Frontal cortex (tissue), 4 donors: Measurements from ENCODE around the gene GFRA1. TPM values are rescaled to one million over a fixed set of nuclear protein-coding genes. Genes with fewer than 3 reads are reported as not detected.

Experiments
- DNase-seq, 2 donors: peaks; one replicate each; pipeline ENCODE4 v3.0.0; 2012; ENCODE audit warnings: low spot score in 2 of 2
- FAIRE-seq: peaks from 2 replicates; lab custom pipeline; 2012; peaks lifted over from hg19 to GRCh38; lab: Jason Lieb, UNC
- total RNA-seq: library from RNA; depleted of rRNA; stranded (reverse); fragments of >200 nt; gene quantifications from one replicate; pipeline ENCODE4 v1.2.3, GENCODE V29; 2014
- donor health status: control.
- donor health status: control.
- donor health status: control.

The GFRA1 gene, protein sequence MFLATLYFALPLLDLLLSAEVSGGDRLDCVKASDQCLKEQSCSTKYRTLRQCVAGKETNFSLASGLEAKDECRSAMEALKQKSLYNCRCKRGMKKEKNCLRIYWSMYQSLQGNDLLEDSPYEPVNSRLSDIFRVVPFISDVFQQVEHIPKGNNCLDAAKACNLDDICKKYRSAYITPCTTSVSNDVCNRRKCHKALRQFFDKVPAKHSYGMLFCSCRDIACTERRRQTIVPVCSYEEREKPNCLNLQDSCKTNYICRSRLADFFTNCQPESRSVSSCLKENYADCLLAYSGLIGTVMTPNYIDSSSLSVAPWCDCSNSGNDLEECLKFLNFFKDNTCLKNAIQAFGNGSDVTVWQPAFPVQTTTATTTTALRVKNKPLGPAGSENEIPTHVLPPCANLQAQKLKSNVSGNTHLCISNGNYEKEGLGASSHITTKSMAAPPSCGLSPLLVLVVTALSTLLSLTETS
- total RNA-seq = 8.2 TPM

DNA sequence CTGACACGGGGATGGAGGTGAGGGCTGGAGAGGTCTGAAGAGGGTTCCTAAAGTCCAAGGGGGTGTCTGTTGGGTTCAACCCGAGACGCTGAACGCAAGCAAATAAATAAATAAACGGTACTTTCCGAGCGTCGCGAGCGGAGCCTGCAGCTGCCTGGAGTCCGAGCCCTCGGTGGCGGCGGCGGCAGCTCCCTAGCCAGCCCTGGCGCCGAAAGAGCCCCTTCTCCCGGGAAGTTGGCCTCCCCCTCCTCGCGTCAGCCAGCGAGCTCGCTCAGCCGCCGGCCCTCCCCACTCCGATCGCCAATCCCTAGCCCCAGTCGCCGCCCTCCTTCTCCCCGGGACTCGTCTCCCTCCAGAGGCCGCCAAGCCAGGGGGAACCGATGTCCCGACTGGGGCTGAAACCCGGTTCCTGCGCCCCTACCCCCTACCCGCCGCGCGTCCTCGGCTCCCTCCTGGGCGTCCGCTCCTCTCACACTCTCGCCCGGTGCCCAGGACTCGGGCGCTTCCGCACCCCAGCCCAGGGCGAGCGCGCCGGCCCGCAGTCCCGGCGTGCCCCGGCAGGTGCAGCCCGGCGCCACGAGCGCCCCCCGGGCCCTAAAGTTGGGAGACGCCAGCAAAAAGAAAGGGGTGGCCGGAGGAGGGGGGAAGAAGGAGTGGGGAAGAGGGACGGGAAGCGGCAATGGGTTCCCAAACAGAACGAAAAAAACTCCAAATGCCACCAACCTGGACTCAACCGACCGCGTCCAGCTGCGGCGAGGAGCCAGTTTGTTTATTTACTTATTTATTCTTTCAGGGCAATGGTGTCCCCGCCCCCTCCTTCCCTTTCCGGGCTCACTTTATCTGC is at the start of gene GFRA1:
Gene GFRA1, minus strand, starts transcription at position 767 of the 844 bp plus-strand sequence. CDS start 1,177 bp downstream, outside the sequence.
- DNase-seq (peak; percentile 48 to 55), FAIRE-seq (no peak)

DNA sequence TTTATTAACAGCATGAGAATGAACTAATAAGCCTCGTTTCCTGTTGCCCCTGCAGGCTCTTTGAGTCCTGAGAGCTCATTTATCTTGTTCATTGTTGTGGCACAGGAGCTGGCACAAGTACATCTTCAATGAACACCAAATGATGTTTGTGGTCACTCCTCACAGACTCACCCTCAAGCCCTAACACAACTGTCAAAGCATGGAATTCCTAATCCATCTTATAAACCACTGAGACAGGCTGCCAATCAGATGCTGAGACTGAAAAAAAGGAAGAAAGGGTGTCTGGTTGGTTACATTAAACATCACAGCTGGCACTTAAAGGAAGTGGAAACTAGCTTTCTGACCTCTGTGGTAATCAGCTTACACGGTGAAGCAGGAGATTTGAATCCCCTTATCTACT is 43.5 kb upstream of the GFRA1 start:
- DNase-seq (no peak), FAIRE-seq (no peak)

DNA sequence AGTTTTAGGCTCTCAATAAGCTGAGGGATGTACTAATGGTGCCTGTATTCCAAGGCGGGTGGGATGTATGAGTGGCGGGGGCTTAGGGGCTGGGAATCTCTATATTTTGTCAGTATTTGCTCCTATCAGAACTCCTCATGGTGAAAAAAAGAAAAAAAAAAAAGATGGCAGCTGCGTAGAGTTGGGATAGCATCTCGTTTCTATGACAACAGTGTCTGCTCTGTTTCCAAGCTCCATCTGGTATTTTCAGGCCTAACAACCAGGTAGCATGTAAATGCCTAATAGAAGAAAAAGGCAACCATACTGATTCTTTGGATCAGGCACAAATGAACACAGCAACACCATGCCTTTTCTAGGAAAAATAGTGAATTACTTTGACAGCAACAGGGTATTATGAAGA is 39.5 kb upstream of the GFRA1 start:
- no peak for DNase-seq

DNA sequence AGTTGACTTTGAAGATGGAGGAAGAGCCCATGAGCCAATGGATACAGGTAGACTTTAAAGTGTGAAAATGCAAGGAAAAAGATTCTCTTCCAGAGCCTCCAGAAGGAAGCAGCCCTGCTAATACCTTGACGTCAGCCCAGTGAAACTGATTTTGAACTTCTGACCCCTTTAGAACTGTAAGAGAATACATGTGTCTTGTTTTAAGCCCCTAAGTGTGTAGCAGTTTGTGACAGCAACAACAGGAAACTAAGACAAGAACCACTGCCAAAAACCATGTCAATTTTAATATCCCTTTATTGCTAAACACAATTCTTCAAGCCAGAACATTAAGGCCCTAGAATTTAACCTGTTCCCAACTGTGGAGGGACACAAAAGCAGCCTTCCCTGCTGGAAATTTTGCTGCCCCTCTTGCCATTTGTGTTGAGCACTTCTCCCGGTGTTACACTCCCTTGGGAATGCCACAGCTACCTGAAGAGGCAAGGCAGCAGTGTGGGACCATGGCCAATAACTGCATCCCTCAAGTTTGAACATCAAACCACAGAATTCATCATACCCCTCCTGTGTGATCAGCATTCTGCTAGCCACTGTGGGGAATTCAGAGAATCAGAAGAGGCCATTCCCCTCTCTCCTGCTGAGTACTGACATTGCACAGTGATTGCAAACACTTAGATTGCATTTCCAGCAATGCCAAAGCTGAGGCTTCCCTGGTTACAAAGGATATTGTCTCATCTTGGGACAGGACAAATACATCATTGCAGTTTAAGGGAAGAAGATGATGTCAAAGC is 38.9 kb upstream of the GFRA1 start:
- no peak for FAIRE-seq
- DNase-seq = no peak

More for the DNA sequence above, 39.5 kb upstream of the GFRA1 start:
- no peak for FAIRE-seq

DNA sequence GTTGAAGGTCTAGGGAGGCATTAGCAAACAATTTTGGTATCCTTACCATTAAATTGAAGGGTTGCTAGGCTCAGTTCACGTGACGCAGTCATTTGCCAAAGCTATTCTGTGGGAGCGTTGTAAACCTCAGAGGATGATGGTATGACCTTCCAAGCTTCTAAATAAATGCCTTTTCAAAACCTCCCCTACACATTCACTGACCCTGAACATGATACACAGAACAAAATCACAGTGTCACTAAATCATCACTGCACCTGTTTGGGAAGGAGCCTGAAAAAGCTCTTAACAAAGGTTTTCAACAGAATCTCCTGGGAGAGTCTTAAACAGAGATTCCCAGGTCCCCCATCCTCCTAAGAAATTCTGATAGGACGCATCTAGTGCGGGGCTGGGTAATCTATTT is 38.0 kb upstream of the GFRA1 start:
- FAIRE-seq (no peak), DNase-seq (no peak)

DNA sequence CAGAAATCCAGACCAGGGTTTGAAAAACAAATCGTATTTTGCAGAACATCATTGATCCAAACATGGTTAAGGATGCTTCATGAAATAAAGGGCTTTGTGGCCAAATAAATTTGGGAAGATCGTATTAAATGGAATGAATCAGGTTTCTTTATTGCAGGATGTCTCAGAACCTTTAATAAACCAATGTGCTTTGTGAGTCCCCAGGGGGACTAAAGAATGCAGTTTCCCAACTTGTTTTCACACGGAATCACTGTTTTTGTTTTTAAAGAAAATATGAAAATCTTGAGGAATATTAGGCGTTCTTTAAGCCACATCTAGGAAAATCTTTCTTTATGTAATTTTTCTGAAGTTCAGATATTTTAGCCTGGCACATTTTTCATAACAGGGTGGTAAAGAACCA is 34.4 kb upstream of the GFRA1 start:
- FAIRE-seq (no peak), DNase-seq (no peak)

DNA sequence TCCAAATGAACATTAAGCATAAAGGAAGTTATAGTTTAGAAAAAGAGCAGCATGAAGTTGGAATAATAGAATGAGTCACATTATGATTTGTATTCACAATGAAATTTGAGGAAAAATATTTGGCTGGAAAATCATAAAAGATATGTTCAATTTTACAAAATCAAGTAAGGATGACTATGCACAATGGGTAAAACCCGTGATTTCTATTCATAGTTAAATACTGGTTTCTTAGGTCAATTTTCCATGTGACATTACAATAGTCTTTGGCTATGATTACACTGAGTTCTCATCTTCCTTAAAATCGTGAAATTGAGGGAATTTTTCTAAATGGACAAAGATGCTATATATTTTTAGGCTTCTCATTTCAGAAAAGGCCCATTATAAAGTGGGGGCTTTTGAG is 33.8 kb upstream of the GFRA1 start:
- no peak for FAIRE-seq

DNA sequence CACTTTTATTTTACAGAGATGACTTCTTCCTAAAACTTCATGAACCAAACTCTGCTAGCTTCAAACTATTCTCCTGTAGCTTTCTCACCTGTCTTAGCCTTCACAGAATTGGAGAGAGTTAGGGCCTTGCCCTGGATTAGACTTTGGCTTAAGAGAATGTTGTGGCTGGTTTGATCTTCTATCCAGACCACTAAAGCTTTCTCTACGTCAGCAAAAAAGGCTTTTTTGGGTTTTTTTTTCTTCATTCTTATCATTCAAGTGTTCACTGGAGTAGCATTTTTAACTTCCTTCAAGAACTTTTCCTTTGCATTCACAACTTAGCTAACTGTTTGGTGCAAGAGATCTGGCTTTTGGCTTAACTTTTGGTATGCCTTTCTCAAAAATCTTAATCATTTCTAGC is 31.9 kb upstream of the GFRA1 start:
- DNase-seq (no peak), FAIRE-seq (no peak)

More for the DNA sequence above, 33.8 kb upstream of the GFRA1 start:
- DNase-seq = no peak

DNA sequence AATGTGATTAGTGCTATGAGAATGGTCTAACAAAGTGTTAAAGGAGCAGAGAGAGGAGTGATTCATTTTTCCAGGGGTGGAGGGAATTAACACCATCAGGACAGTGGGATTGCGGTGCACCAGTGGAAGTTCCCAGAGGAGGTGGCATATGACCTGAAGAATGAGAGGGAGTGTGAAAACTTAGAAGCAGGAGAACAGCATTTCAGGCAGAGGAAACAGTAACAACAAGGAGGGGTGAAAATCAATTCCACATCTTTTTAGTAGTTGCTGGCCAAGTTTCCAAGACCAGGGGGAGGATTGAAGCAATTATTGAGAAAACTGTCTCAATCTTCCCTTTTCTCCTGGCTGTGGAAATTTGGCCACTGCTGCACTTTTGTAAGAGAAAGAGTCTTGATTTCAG is 27.5 kb upstream of the GFRA1 start:
- DNase-seq = no peak
- FAIRE-seq = no peak

DNA sequence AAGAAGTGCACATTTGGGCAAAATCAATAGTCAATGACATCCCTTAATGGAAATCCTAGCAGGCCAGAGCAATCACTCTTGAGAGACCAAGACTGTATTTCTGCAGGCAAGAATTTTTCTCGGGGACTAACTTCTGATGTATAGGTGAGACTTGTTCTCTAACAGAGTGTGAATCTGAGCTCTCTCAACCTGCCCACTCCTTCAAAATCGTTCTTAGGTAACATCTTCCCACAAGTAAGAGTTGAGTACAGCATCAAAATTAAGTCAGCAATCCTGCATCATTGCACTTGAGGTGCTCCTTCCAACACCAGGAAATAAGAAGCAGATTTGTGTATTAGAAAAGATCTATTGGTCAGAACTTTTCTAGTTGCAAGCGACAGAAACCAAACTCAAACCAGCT is 25.6 kb upstream of the GFRA1 start:
- FAIRE-seq (no peak), DNase-seq (no peak)

DNA sequence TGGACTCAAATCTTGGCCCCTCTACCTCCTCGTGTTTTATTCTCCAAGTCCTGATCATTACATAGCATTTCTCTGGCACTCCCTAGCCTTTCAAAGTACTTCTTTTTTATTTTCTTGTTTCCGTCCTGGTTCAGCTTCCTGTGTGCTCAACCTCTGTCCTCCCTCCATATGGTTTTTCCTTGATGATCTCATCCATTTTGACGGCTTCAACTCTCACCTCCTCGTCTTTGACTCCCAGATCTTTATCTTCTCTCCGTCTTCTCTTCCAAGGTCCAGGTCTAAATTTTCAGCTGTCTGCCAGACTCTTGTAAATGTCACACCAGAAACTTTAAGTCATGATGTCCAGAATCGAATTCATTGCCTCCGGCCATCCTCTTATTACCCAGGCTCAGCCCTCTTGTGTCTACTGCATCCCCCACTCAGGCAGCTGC is 23.3 kb upstream of the GFRA1 start:
- no peak for FAIRE-seq
- no peak for DNase-seq

DNA sequence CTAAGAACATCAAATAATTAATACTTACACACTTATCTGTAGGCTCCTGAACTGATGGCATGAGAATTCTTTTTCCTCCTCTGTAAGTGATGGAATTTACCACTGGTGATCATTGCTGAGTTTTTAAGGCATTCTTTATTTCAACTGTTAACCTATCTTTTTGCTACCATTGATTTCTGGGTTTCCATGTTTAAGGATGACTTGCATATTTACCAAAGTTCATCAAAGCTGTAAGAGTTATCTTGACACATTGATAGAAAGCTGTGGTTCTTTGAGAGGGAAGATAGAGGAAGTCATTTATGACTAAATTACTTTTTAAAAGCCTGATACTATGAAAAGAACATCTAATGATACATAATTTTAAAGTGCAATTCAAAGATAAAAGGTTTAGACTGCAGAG is 19.5 kb upstream of the GFRA1 start:
- no peak for FAIRE-seq
- no peak for DNase-seq

DNA sequence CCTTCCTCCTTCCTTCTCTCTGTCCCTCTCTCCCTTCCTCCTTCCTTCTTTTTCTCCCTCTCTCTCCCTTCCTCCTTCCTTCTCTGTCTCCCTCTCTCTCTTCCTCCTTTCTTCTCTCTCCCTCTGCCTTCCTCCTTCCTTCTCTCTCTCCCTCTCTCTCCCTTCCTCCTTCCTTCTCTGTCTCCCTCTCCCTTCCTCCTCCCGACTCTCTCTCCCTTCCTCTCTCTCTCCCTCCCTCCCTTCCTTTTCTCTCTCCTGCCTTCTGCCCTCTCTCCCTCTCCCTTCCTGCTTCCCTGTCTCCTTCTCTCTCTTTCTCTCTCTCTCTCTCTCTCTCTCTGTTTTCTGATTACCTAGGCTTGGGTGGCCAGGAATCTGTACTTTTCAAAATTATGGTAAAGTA is 16.6 kb upstream of the GFRA1 start:
- FAIRE-seq (no peak), DNase-seq (no peak)

DNA sequence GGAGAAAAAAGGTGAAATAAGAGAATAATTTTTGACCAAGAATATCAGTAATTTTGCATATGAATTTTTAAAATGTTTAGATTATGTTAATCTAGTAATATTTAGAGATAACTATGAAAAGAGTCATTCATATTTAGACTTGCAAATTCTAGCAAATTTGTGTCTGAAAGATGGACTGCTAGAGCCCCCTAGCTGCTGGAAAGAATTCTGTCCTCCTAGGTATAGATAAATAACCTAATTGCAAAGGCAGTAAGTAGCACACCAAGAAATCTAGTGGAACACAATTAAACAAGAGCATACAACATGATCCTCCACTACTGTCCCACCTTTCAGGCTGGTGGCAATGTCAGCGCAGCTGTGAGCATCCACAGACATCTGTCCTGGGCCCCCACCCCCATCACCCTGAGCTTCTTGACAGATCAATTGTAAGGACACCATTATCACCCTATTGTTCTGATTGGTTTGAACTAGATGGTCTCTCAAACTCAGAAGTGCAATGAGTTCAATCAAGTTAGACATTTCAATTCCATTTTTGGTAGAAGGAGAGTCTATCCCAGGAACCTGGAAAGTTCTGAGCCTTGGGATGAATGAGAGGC is 15.0 kb upstream of the GFRA1 start:
- FAIRE-seq (peak; percentile 95), DNase-seq (peak in 1 of 2 donors; percentile 33)

DNA sequence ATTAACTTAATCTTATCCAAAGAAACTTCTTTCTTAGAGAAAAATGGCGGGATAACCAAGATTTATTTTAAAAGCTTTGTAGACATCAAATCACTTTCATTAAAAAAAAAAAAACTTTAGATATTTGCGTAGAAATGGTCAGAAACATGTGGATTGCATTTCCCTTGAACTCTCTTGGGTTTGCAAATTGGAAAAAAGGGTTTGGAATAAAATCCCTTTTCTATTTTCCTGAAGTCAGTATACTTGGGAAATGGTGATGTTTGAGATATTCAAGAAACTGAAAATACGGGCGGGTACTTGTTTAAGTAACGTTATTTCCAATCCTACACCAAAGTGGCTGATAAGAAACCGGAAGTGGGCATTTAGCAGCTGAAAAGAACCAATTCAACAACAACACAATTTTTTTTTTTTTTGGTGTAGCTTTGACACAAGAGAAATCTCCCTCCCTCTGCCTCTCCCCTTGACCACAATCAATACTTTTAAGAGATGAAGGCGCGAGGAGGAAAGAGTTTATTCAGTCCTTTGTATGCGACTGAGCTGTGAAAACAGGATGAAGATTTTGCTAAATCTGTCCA is 13.7 kb upstream of the GFRA1 start:
- no peak for DNase-seq
- FAIRE-seq = no peak

DNA sequence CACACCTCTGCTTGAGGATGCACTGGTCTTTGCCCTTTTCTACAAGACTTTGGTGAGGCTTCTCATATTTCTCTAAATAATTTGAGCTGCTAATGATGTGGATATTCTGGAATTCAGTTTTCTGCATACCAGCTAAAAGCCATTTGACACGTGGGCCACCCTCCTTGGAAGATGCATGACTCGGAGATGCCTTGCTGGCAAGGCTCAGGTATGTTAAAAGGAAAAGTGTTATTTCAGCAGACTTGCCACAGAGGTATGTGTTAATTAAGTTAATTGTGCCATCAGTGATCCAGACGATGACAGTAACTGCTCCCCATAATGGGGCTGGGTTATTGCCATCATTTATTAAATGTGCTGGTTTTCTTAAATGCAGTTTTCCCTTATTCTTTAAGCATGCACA is 8.8 kb upstream of the GFRA1 start:
- DNase-seq (no peak), FAIRE-seq (no peak)

DNA sequence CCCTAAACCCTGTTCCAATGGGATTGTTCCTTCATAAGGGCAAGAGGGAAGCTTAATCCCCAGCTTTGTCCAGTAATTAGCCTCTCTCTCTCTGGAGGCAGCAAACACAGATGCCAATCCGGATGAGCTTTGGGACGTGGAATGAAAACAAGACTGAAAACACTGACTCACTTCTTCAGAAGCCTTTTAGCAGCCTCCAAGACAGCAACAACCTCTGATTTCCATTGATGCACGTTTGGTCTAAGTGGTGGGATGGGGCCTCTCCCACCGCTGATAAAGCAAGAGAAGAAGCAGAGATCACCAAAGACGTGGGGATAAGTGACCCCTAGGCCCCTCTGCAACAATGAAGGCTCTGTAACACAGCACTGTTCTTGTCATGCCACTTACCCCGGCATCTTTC is 5.8 kb upstream of the GFRA1 start:
- DNase-seq (no peak), FAIRE-seq (no peak)

DNA sequence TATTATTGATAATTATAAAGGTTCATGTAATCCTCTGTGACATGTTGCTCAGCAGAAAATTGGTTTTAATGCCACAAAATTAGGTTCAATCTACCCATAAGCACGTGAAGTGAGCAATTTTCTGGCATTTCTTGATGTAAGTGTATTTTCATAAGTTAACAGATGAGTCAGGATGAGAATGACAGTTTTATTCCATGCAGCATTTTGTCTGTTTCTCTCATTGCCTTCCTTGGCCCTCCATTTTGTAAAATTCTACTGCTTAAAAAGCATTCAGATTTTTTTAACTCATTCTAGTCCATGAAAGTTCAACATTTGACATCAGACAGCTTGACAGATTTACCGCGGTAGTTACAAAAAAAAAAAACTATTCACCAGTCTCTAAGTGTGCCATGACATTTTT is 4.0 kb upstream of the GFRA1 start:
- DNase-seq (no peak), FAIRE-seq (no peak)

DNA sequence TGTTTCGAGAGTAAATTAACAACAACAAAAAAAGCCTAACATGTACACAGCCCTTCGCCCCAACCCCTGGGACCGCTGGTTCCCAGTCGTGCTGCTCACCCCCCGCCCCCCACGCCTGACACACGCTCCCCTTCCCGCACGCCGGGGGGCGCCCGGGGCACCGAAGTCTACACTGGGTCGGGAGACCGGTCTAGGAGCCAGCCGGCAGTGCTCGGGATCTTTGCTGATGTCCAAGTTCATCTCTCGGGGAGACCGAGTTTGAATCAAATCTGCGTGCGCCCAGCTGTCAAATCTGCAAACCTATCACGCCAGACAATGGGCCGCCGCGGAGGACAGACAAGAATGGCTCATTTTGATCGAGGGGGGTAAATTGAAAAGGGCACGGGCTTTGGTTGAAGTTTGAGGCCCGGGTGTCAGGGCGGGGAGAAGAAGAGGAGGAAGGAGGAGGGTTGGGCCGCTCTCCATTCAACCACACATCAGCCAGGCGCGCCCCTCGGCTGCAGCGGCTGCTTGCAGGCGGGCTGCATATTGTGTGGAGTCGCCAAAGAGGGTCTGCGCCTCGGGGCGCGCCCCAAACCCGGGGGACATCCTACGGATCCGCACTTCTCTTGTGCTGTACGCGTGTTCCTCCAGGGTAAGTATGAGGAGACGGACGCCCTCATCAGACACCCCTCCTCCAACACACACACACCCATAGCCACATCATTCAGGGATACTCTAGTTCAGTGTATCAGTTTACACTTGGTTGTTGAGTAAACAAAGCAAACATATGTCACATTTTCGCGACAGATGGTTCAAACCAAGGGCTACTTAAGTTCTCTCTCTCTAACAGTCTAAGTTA is 1.3 kb upstream of the GFRA1 start:
- DNase-seq (peak in 1 of 2 donors; percentile 39), FAIRE-seq (no peak)
